Type B pancreatic cell (in vitro differentiated cells): ENCODE data around the gene ADAT1. TPM values are rescaled to one million over a fixed set of nuclear protein-coding genes. Genes with fewer than 3 reads are reported as not detected.
"Not testable (repeated sequence)": the region's sequence is repeated elsewhere in the genome, so short reads cannot be mapped to it uniquely, and the experiment has no call there.

Source experiments
- DNase-seq: peaks from one replicate; pipeline ENCODE4 v3.0.0; 2021; ENCODE audit warnings: mixed read lengths; ENCODE audit not compliant: unreplicated experiment; ENCODE audit errors: extremely low spot score
- H3K27ac Mint-ChIP-seq: 2 replicates; pipeline ENCODE4 v1.8.0; 2021; ENCODE audit warnings: mild to moderate bottlenecking, mixed read lengths
- H3K27me3 Mint-ChIP-seq: 2 replicates; pipeline ENCODE4 v1.8.0; 2021; ENCODE audit warnings: mixed read lengths
- H3K36me3 Mint-ChIP-seq: 2 replicates; pipeline ENCODE4 v1.8.0; 2021; ENCODE audit warnings: mixed read lengths
- H3K4me1 Mint-ChIP-seq: one replicate; pipeline ENCODE4 v1.8.0; 2021; ENCODE audit warnings: mixed read lengths; ENCODE audit not compliant: unreplicated experiment
- H3K4me3 Mint-ChIP-seq: 2 replicates; pipeline ENCODE4 v1.8.0; 2021; ENCODE audit warnings: mild to moderate bottlenecking, mixed read lengths
- H3K9me3 Mint-ChIP-seq: 2 replicates; pipeline ENCODE4 v1.8.0; 2021; ENCODE audit warnings: mixed read lengths
- total RNA-seq: library from RNA; stranded (reverse); gene quantifications from 2 replicates; pipeline ENCODE4 v1.2.1, GENCODE V29; 2021; ENCODE audit warnings: low replicate concordance
- TF ChIP-seq, protein P1 (sequence below): fragments of 200-600 bp; sonication (generic); conservative IDR thresholded peaks from 2 replicates; pipeline ENCODE4 v1.5.0; 2021; ENCODE audit warnings: antibody characterized with exemption, mild to moderate bottlenecking

The ADAT1 gene
- total RNA-seq, 1 donor from 2014 or later: 51.9 TPM

DNA sequence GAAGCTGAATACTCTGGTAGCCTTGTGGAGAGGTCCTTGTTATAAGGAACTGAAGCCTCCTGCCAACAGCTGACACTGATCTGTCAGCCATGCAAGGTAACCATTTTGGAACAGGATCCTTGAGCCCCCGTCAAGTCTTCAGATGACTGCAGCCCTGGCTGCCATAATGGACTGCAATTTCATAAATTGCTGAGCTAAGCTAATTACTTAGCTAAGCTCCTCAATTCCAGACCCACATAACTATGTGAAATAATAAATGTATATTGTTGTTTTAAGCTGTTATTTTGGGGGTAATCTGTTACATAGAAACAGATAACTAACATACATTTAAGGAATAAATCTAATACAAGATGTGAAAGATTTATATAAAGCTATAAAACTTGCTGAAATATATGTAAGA lies 16.6 kb downstream of the ADAT1 start:
- Mint-ChIP-seq H3K4me1 (no peaks in the 10 kb centered on the region), H3K36me3 (peaks cover 31% of the 10 kb centered on the region)

DNA sequence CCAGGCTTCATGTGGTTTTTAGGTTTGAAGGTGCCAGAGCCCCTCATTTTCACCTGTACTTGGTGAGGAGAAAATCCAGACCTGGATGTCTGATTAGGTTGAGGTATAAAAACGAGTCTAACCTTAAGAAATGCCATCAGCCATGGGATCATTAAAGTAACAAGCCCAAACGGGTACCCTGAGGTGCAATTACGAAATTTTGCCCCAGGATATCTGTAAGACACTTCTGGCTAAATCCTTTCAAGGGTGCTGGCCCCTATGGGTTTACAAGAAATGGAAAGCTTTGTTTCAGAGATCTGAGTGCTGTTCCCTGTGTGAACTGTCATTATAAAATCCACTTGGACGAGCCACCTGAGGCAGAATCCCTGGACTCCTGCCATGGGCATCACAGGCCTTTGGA lies 19.8 kb downstream of the ADAT1 start:
- Mint-ChIP-seq H3K4me3 (no peak overlapping the region), H3K9me3 (no peaks in the 10 kb centered on the region), H3K27ac (no peak overlapping the region), H3K27me3 (no peaks in the 10 kb centered on the region), H3K36me3 (peaks cover 40% of the 10 kb centered on the region), H3K4me1 (no peaks in the 10 kb centered on the region)
- TF ChIP-seq, protein P1, sequence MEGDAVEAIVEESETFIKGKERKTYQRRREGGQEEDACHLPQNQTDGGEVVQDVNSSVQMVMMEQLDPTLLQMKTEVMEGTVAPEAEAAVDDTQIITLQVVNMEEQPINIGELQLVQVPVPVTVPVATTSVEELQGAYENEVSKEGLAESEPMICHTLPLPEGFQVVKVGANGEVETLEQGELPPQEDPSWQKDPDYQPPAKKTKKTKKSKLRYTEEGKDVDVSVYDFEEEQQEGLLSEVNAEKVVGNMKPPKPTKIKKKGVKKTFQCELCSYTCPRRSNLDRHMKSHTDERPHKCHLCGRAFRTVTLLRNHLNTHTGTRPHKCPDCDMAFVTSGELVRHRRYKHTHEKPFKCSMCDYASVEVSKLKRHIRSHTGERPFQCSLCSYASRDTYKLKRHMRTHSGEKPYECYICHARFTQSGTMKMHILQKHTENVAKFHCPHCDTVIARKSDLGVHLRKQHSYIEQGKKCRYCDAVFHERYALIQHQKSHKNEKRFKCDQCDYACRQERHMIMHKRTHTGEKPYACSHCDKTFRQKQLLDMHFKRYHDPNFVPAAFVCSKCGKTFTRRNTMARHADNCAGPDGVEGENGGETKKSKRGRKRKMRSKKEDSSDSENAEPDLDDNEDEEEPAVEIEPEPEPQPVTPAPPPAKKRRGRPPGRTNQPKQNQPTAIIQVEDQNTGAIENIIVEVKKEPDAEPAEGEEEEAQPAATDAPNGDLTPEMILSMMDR: no peak
- no peak for DNase-seq

More for the DNA sequence above, 16.6 kb downstream of the ADAT1 start:
- DNase-seq: no peak
- Mint-ChIP-seq H3K27me3 (no peaks in the 10 kb centered on the region), H3K4me3 (no peak overlapping the region), H3K9me3 (no peaks in the 10 kb centered on the region), H3K27ac (no peak overlapping the region)
- TF ChIP-seq, protein P1: no peak

- H3K27me3 Mint-ChIP-seq: no peaks in the 10 kb centered on the region
- no peak for DNase-seq
- H3K36me3 Mint-ChIP-seq: peaks cover 42% of the 10 kb centered on the region
- peaks cover 2% of the 10 kb centered on the region for H3K4me1 Mint-ChIP-seq
- H3K27ac Mint-ChIP-seq: no peak overlapping the region
- H3K4me3 Mint-ChIP-seq: no peak overlapping the region
- TF ChIP-seq, protein P1: no peak
- H3K9me3 Mint-ChIP-seq: no peaks in the 10 kb centered on the region
These were observed 23.4 kb downstream of the ADAT1 start for GRCh38 chr16:75599452-75600277.

- DNase-seq: no peak
- H3K36me3 Mint-ChIP-seq: peaks cover 15% of the 10 kb centered on the region
- H3K27me3 Mint-ChIP-seq: no peaks in the 10 kb centered on the region
- H3K4me3 Mint-ChIP-seq: no peak overlapping the region
- H3K27ac Mint-ChIP-seq: peak overlapping the region; percentile 3
- no peaks in the 10 kb centered on the region for H3K9me3 Mint-ChIP-seq
- H3K4me1 Mint-ChIP-seq: peaks cover 7% of the 10 kb centered on the region
- TF ChIP-seq, protein P1: no peak
These were observed 29.0 kb downstream of the ADAT1 start for GRCh38 chr16:75593825-75594820.

GRCh38 chr16:75593308-75593707 lies 29.8 kb downstream of the ADAT1 start:
- H3K9me3 Mint-ChIP-seq: no peaks in the 10 kb centered on the region
- H3K36me3 Mint-ChIP-seq: peaks cover 15% of the 10 kb centered on the region
- H3K4me1 Mint-ChIP-seq: peaks cover 7% of the 10 kb centered on the region
- TF ChIP-seq, protein P1: no peak
- H3K27ac Mint-ChIP-seq: no peak overlapping the region
- DNase-seq: no peak
- H3K27me3 Mint-ChIP-seq: no peaks in the 10 kb centered on the region
- H3K4me3 Mint-ChIP-seq: no peak overlapping the region

DNA sequence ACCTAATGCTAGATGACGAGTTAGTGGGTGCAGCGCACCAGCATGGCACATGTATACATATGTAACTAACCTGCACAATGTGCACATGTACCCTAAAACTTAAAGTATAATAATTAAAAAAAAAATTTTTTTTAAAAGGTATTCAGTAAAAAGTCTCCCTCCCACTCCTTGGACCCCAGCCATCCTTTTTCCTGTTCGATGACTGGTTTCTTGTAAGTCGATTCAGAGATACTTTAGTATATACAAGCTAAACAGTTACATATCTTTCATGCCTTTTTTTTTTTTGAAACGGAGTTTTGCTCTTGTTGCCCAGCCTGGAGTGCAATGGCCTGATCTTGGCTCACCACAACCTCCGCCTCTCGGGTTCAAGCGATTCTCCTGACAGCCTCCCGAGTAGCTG lies 31.2 kb downstream of the ADAT1 start:
- not testable (repeated sequence) for H3K27me3 Mint-ChIP-seq, H3K4me1 Mint-ChIP-seq, H3K27ac Mint-ChIP-seq, H3K4me3 Mint-ChIP-seq, H3K9me3 Mint-ChIP-seq, H3K36me3 Mint-ChIP-seq, DNase-seq
